ENCODE data around the gene USP24. TPM values are rescaled to one million over a fixed set of nuclear protein-coding genes. Genes with fewer than 3 reads are reported as not detected.
A peak's percentile ranks its signal among the peaks of the same experiment; 100 is the strongest.

Gene USP24
- total RNA-seq, 2 donors from 2014 or later = 29.0 to 36.2 TPM

DNA sequence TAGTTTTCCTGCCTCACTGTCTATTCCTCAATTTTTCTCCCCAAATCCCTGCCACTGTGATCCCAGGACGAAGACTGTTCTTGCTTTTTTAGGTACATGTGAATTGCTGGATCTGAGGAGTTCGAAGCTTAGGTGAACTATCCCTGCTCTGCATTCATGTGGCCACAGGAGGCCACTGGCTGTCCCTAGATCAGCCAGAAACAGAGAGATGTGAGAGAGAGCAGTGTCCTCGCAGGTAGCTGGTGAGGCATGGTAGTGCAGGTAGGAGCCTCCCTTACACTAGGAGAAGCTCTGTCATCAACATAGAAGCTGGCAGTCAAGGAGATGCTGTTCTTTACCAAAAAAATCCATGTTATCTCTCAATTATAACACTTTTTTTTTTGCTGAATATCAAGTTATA, 71.5 kb downstream of the USP24 start:
- Histone ChIP-seq H3K27me3 (no peaks in the 10 kb centered on the region), H3K9me3 (no peaks in the 10 kb centered on the region), H3K4me3 (no peak overlapping the region), H3K36me3 (peaks cover 76% of the 10 kb centered on the region), H3K4me1 (peaks cover 0 to 6% of the 10 kb centered on the region in 2 donors), H3K27ac (no peak overlapping the region)
- TF ChIP-seq CTCF (IDR thresholded peaks at IDR 0.05) = no peak
- no peak for DNase-seq (ENCODE audit: low spot score)

DNA sequence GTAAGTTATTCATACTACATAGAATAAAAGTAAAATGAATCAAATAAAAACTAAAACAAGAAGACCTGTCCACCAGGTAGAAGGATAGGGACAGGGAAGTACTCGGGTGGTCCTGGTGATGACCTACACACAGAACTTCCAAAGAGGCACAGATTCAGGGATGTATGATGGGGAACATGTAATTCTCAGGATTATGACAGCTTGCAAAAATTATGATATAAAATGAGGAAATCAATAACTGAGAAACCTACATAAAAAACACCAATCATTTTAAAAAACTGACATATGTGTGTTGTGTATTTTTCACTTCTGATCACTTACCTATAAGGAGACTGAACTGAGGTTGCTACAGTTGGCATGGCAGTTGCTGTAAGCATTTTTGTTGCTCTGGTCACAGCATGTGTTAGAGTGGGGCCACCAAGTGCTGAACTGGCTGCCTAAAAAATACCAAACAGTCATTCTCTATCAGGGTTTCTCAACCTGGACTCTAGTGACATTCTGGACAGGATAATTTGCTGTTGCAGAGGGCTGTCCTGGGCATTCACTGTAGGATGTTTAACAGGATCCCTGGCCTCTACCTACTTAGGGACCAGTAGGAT, 73.8 kb downstream of the USP24 start:
- no peaks in the 10 kb centered on the region for H3K27me3 ChIP-seq
- H3K27ac ChIP-seq = no peak overlapping the region
- H3K4me1 ChIP-seq = peaks cover 0 to 6% of the 10 kb centered on the region in 2 donors
- no peak overlapping the region for H3K4me3 ChIP-seq
- TF ChIP-seq CTCF (IDR thresholded peaks at IDR 0.05) = no peak
- peaks cover 82% of the 10 kb centered on the region for H3K36me3 ChIP-seq
- no peaks in the 10 kb centered on the region for H3K9me3 ChIP-seq
- no peak for DNase-seq (ENCODE audit: low spot score)

DNA sequence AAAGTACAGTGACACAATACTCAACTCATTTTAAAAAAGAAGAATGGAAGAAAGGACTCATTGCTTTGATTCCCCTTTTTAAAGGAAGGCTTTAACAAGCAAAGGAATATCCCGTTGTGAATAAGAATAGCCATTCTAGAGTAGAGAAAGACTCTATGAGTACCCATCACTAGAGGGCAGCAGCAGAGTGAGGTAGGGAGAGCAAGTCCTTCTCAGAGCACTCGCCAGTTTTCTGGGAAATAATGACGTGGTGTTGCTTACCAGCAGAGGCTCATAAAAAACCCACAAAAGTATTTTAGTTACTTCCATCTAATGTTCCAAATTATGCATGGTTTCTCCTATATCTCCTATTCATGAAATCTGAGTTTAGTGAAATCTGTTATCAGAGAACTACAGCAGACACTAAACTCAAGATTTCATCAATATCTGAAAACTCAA, 74.6 kb downstream of the USP24 start:
- peak; percentile 72 for DNase-seq (ENCODE audit: low spot score)

DNA sequence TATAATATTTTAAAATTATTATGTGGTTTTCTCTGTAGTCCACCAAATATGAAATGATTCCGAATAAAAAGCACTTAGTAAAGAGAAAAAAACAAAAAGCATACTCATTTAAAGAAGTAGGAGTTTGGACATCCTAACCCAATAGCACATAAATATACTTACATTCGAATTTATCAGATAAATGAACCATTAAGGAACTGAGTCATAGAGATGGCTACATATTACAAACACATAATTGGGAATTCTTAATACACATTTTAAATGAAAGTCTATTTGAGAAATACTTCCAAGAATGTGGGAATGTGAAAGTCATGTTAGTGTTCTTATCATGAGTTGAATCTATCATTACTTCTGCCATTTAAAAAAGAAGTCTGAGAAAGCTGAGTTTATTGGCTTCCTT, 75.0 kb downstream of the USP24 start:
- peaks cover 0 to 6% of the 10 kb centered on the region in 2 donors for H3K4me1 ChIP-seq
- no peak for TF ChIP-seq CTCF (IDR thresholded peaks at IDR 0.05)
- DNase-seq (ENCODE audit: low spot score) = no peak
- H3K4me3 ChIP-seq = no peak overlapping the region
- H3K27ac ChIP-seq = no peak overlapping the region
- no peaks in the 10 kb centered on the region for H3K9me3 ChIP-seq
- no peaks in the 10 kb centered on the region for H3K27me3 ChIP-seq
- peaks cover 82% of the 10 kb centered on the region for H3K36me3 ChIP-seq

More for the DNA sequence above, 74.6 kb downstream of the USP24 start:
- H3K9me3 ChIP-seq = no peaks in the 10 kb centered on the region
- no peak overlapping the region for H3K27ac ChIP-seq
- TF ChIP-seq CTCF (IDR thresholded peaks at IDR 0.05) = peak; percentile 78 to 81
- peaks cover 0 to 6% of the 10 kb centered on the region in 2 donors for H3K4me1 ChIP-seq
- no peak overlapping the region for H3K4me3 ChIP-seq
- no peaks in the 10 kb centered on the region for H3K27me3 ChIP-seq
- H3K36me3 ChIP-seq = peaks cover 82% of the 10 kb centered on the region

GRCh38 chr1:55138823-55139222, 76.3 kb downstream of the USP24 start:
- peaks cover 0 to 6% of the 10 kb centered on the region in 2 donors for H3K4me1 ChIP-seq
- TF ChIP-seq CTCF (IDR thresholded peaks at IDR 0.05) = no peak
- no peaks in the 10 kb centered on the region for H3K9me3 ChIP-seq
- peaks cover 83% of the 10 kb centered on the region for H3K36me3 ChIP-seq
- no peaks in the 10 kb centered on the region for H3K27me3 ChIP-seq
- no peak overlapping the region for H3K4me3 ChIP-seq
- no peak for DNase-seq (ENCODE audit: low spot score)
- H3K27ac ChIP-seq = no peak overlapping the region

Measured in right atrium auricular region (tissue), 2 donors.